D721Med (cell line): ENCODE measurements around the gene CFAP161.

ENCODE experiments used
- DNase-seq: peaks from one replicate; pipeline ENCODE4 v3.0.0; 2011; ENCODE audit warnings: low spot score; ENCODE audit not compliant: insufficient read length
- FAIRE-seq: peaks from 2 replicates; lab custom pipeline; 2011; peaks lifted over from hg19 to GRCh38; lab: Jason Lieb, UNC
- TF ChIP-seq, protein P1 (sequence below): IDR thresholded peaks from 2 replicates; pipeline ENCODE4 v1.5.1; 2012; ENCODE audit warnings: mild to moderate bottlenecking, control low read depth; ENCODE audit not compliant: insufficient read depth; ENCODE audit errors: missing control alignments

CFAP161 gene

DNA sequence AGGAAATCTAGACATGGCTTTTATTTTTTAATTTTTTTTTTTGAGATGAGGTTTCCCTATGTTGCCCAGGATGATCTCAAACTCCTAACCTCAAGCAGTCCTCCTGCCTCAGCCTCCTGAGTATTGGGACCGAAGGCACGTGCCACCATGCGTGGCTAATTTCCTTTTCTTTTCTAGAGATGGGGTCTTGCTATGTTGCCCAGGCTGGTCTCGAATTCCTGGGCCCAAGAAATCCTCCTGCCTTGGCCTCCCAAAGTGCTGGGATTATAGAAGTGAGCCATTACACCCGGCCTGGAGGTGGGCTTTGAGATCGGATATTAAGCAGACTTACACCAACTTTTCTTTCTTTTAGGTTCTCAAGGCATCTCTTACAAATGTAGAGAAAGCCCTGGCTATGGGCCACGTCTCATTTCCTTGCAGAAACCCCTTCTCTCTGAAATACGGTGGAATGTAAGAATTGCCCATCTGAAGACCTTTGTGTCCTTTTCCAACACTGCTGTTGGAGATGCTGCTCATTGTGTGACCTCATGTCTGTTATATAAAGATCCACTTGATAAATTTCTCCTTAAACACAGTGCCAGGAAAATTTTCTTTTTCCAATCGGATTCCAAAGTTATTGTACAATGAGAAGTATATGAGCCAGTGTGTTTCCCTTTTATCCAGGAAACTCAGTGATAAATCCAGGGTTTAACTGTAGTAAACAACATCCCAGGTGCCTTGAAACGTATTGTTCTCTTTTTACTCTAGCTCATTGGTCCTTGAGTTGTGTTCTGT is 36.8 kb upstream of the CFAP161 start:
- DNase-seq (no peak), FAIRE-seq (no peak)
- TF ChIP-seq, protein P1, sequence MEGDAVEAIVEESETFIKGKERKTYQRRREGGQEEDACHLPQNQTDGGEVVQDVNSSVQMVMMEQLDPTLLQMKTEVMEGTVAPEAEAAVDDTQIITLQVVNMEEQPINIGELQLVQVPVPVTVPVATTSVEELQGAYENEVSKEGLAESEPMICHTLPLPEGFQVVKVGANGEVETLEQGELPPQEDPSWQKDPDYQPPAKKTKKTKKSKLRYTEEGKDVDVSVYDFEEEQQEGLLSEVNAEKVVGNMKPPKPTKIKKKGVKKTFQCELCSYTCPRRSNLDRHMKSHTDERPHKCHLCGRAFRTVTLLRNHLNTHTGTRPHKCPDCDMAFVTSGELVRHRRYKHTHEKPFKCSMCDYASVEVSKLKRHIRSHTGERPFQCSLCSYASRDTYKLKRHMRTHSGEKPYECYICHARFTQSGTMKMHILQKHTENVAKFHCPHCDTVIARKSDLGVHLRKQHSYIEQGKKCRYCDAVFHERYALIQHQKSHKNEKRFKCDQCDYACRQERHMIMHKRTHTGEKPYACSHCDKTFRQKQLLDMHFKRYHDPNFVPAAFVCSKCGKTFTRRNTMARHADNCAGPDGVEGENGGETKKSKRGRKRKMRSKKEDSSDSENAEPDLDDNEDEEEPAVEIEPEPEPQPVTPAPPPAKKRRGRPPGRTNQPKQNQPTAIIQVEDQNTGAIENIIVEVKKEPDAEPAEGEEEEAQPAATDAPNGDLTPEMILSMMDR: no peak

DNA sequence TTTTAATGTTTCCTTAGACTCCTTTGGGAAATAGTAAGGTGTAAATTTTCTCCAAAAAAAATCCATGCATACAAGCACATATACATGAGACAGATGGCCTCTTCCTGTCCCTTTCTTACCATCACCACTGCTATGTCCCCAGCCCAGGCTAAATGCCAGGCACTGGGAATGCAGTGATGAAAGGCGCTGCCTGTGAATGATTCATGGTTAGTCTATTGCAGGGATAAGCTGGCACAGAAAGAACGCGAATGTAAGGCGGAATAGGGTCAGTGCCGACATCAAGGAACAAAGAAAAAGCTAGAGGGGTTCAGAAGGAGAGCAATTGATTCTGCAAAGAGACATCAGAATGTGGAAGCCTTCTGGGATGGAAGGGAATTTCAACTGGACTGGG is 36.2 kb upstream of the CFAP161 start:
- no peak for FAIRE-seq
- no peak for DNase-seq
- TF ChIP-seq, protein P1: no peak

DNA sequence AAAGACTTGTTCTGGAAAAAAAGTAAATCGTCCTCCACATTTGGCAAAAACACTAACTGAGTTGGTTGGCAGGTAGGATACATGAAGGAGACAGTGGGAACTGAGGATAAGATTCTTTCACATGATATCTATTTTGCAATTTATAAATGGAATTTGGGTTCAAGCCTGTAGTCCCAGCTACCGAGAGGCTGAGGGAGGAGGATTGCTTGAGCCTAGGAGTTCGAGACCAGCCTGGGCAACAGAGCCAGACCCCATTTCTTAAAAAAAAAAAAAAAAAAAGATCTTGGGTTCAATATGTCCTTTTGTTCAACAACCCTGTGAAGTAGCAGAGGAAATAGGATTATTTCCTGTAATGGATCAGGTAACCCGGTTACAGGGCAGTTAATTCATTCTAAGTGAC is 35.7 kb upstream of the CFAP161 start:
- FAIRE-seq: no peak
- TF ChIP-seq, protein P1: no peak
- no peak for DNase-seq

DNA sequence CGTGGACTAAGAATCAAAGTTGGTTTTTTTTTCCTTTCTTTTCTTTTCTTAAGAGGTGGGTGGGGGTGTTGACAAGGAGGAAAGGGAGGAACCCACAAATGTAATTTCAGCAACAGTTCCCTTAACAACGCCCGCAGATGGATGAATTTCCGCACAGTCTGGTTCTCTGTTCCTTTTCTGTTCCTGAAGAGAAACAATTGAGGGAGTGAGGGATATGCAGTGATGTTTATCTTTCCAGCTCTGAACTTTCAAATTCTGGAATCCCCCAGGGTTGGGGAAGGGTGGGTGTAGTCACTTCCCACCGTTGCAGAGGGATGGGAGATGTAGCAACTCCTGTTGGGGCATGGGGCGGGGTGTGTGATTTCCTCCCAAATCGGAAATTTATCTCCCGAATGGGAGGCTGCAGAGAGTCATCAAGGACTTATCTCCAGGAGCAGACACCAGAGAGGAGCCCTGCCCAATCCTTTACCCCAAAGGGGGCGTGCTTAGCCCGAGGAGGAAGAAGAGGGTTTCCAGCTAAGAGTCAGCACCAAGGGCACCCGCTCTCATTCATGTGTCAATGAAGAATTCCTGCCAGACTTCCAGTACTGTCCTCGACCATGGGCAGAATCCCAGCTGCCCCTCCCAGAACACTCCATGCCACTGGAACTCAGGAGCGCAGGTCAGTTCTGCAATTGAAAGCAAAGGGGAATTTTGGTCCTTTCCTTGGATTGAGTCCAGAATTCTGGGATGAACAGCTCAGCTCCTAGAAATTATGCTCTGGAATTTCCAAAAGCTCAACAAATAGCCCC is 35.0 kb upstream of the CFAP161 start:
- DNase-seq (no peak), FAIRE-seq (no peak)
- TF ChIP-seq, protein P1: no peak

DNA sequence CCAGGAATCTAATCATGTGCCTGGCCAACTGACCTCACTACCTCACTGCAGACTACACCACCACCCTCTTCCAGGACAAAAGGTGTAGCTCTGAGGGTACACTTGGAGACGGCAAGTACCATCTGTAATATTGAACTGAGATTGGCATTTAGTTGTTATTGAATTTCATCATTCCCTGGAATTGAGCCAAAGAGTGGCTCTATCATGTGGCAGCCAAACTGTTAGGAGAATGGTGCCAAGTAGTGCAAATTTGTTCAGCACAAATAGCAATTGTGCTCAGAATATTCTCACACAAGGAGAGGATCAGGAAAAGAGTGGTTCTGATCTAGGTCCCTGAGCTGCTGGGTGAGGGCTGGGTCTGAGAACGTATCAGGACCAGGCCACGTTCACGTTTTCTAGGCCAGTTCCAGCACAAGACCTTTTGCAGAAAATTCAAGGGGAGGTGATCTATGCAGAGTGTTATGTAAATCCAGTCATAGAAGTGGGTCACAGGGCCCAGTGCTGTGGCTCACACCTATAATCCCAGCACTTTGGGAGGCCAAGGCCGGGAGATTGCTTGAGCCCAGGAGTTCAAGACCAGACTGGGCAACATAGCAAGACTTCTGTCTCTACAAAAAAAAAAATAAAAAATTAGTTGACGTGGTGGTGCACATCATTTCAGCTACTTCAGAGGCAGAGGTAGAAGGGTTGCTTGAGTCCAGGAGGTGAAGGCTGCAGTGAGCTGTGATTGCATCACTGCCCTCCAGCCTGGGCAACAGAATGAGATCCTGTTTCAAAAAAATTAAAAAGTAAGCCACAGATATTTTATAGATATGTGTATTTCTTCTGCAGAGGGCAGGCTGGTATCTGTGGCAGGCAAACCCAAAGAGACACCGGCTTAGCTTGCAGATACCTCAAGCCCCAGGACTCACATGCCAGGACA is 31.9 kb upstream of the CFAP161 start:
- DNase-seq: no peak
- TF ChIP-seq, protein P1: no peak
- FAIRE-seq: no peak

DNA sequence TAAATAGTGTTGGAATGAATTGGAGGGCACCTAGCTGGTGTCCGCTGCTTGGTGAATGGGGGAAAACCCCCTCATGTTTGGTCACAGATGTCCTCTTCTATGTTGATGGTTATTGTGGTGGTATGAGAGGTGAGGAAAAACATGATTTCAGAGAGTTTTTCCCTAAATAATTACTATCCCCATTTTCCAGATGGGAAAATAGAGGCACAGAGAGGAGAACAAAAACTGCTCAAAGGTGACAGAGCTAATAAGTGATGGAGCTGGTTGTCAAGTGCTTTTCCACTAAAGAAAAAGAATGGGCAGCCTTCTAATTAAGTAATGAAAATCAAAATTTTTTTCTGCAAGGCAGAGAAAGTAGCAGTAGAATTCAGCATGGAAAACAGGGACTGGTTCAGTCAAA is 30.2 kb upstream of the CFAP161 start:
- no peak for DNase-seq
- no peak for FAIRE-seq
- TF ChIP-seq, protein P1: no peak
